Ovary (tissue), 9 donors: ENCODE results near the gene DNAJC1. TPM values are rescaled to one million over a fixed set of nuclear protein-coding genes. Genes with fewer than 3 reads are reported as not detected.

Experiments used
- DNase-seq, 5 donors: peaks; one replicate each; pipeline ENCODE4 v3.0.0-alpha.2; 2019 to 2020
- H3K27ac ChIP-seq, 2 donors: fragments of 200-600 bp; one replicate each; pipeline versions ENCODE4 v1.5.1 to v1.8.0; 2019 to 2022
- H3K27me3 ChIP-seq: fragments of 200-600 bp; one replicate; pipeline ENCODE4 v1.8.0; 2022
- H3K36me3 ChIP-seq: fragments of 200-600 bp; sonication (generic); one replicate; pipeline ENCODE4 v1.5.1; 2019
- H3K4me1 ChIP-seq: one replicate; pipeline ENCODE4 v1.8.1; 2013; ENCODE audit warnings: mild to moderate bottlenecking, moderate library complexity; ENCODE audit not compliant: insufficient read depth
- H3K4me3 ChIP-seq: fragments of 200-600 bp; sonication (generic); one replicate; pipeline ENCODE4 v1.5.1; 2017
- H3K9me3 ChIP-seq, 2 donors: fragments of 200-600 bp in 1 of 2; sonication (generic) in 1 of 2; one replicate each; pipeline versions ENCODE4 v1.5.1 to v1.8.1; 2013 to 2019; ENCODE audit warnings: mild to moderate bottlenecking in 1 of 2, moderate library complexity in 1 of 2
- CTCF ChIP-seq, 3 donors: fragments of 450-650 bp in 2 of 3; fragments of 200-600 bp in 1 of 3; IDR thresholded peaks; one replicate each; pipeline versions ENCODE4 v1.5.1 to v1.8.0; 2016 to 2022; ENCODE audit warnings: antibody characterized with exemption in 3 of 3, mild to moderate bottlenecking in 1 of 3
- EP300 ChIP-seq: sonication (generic); formaldehyde crosslinking; IDR thresholded peaks from one replicate; pipeline ENCODE4 v1.6.1; 2017; ENCODE audit warnings: antibody characterized with exemption
- POLR2A ChIP-seq: fragments of 450-650 bp; IDR thresholded peaks from one replicate; pipeline ENCODE4 v1.6.1; 2017; ENCODE audit warnings: antibody characterized with exemption, mild to moderate bottlenecking, moderate library complexity
- WGBS, 3 donors: extraction: QIAGEN DNeasy Blood & Tissue Kit in 1 of 3; methylation state at CpG; one replicate each; pipeline versions ENCODE4 v1.1.5 to v1.1.7; 2013 to 2017; 5-methylcytosine and 5-hydroxymethylcytosine counted together
- intact Hi-C, 4 donors: fragments of 100-400 bp; cut with DNase I; formaldehyde crosslinking; loops; one replicate each; pipeline versions ENCODE4 v1.11.0 to v1.15.1; 2022 to 2023
- polyA plus RNA-seq, 2 donors: library from polyadenylated mRNA; stranded (reverse); fragments of 200-250 nt in 1 of 2; fragments of 350-450 nt in 1 of 2; fragmentation: Illumina TruSeq in 1 of 2; extraction: RNeasy Lipid Tissue Mini Kit (QIAGEN cat#74804) in 1 of 2; gene quantifications; one replicate each; pipeline ENCODE4 v1.2.3, GENCODE V29; 2013 to 2014
- small RNA-seq: library from RNA; depleted of rRNA; stranded (forward); fragments of <200 nt; gene quantifications from one replicate; pipeline ENCODE3, GENCODE V24; 2016
- total RNA-seq, 7 donors: library from RNA; depleted of rRNA in 2 of 7; stranded (reverse); fragments of >200 nt in 2 of 7; fragmentation: NEBNext Ultra II Directional in 3 of 7; extraction: Animal tissue kit (Norgen Biotek cat#: 25700) in 3 of 7; gene quantifications; one replicate each; pipeline versions ENCODE4 v1.1.0 to v1.2.4, GENCODE V29; 2016 to 2023
- donor health status: DM: no; HTN: no; CAD: no; lungs with moderate emphysema.
- donor health status: DM: no; HTN: no; CAD: no.
- donor health status: Bipolar disorder and iron deficiency.
- donor health status: DM: yes; HTN: yes; CAD: no.
- donor health status: DM: no; HTN: no; CAD: no.
- donor health status: DM: yes; HTN: yes; CAD: no.

Gene DNAJC1
- total and polyA plus RNA-seq, 9 donors = 18.8 to 62.7 (median 21.0) TPM

- H3K9me3 ChIP-seq = no peaks in the 10 kb centered on the region
- no peak overlapping the region for H3K4me3 ChIP-seq
- no peaks in the 10 kb centered on the region for H3K27me3 ChIP-seq
- TF ChIP-seq POLR2A (no peak), EP300 (no peak), CTCF (IDR thresholded peaks at IDR 0.05) (no peak)
- no peak for DNase-seq
- H3K4me1 ChIP-seq = no peaks in the 10 kb centered on the region
- no peaks in the 10 kb centered on the region for H3K36me3 ChIP-seq
- intact Hi-C loops = loop anchor here in 1 of 4 donors (10.0 kb wide), 1 partner anchor 161 kb away; no protein-coding TSS in a partner anchor
- H3K27ac ChIP-seq = no peak overlapping the region
- WGBS, 3 donors = 53 to 57% (median 56%) methylated on average over 2 of the region's 2 CpGs
Measured at GRCh38 chr10:21715531-21716195, 287.9 kb downstream of the DNAJC1 start.

- H3K9me3 ChIP-seq = no peaks in the 10 kb centered on the region
- H3K36me3 ChIP-seq = no peaks in the 10 kb centered on the region
- intact Hi-C loops = loop anchor here in 1 of 4 donors (10.0 kb wide), 1 partner anchor 158 kb away; no protein-coding TSS in a partner anchor
- no peak overlapping the region for H3K4me3 ChIP-seq
- WGBS, 3 donors = 88 to 95% (median 92%) methylated on average over 4 of the region's 4 CpGs
- no peaks in the 10 kb centered on the region for H3K4me1 ChIP-seq
- no peak for DNase-seq
- no peak for TF ChIP-seq POLR2A
- no peak for TF ChIP-seq CTCF (IDR thresholded peaks at IDR 0.05)
- no peak for TF ChIP-seq EP300
- no peak overlapping the region for H3K27ac ChIP-seq
- no peaks in the 10 kb centered on the region for H3K27me3 ChIP-seq
Measured at GRCh38 chr10:21712975-21713374, 290.6 kb downstream of the DNAJC1 start.

- no peaks in the 10 kb centered on the region for H3K9me3 ChIP-seq
- TF ChIP-seq CTCF (IDR thresholded peaks at IDR 0.05) (no peak), EP300 (no peak), POLR2A (no peak)
- H3K4me1 ChIP-seq = no peaks in the 10 kb centered on the region
- 93 to 99% (median 95%) methylated on average over 3 of the region's 3 CpGs for WGBS, 3 donors
- H3K4me3 ChIP-seq = no peak overlapping the region
- no peak overlapping the region for H3K27ac ChIP-seq
- H3K36me3 ChIP-seq = no peaks in the 10 kb centered on the region
- no peak for DNase-seq
- intact Hi-C loops = no loop called here
- no peaks in the 10 kb centered on the region for H3K27me3 ChIP-seq
Measured at GRCh38 chr10:21707498-21707897, 296.0 kb downstream of the DNAJC1 start.

Small RNA genes lying within 50 kb of the gene (small RNA-seq; reads per million reads assigned to genes)
- gene RN7SKP219 (not detected), gene RN7SKP37 (not detected)

Other genes starting within 250 kb of the DNAJC1 start
- gene EBLN1, start 214.3 kb upstream of the DNAJC1 start, total RNA-seq = not detected
- not detected for gene EBLN1, start 214.3 kb upstream of the DNAJC1 start, polyA plus RNA-seq